OCI-LY3 (cell line): ENCODE measurements around the gene SSBP4.

Experiments
- H2AFZ ChIP-seq: fragments of 200-600, 300-600 bp; shearing (Covaris generic); 2 replicates; pipeline ENCODE4 v1.6.0; 2014; ENCODE audit warnings: antibody characterized with exemption, low read depth, low read length
- H3K27ac ChIP-seq: fragments of 200-600, 300-600 bp; sonication (generic); 2 replicates; pipeline ENCODE4 v1.5.1; 2014; ENCODE audit warnings: mild to moderate bottlenecking, low read length, moderate library complexity, mixed read lengths
- H3K27me3 ChIP-seq: fragments of 200-600, 300-600 bp; sonication (generic); 2 replicates; pipeline ENCODE4 v1.6.1; 2014; ENCODE audit warnings: low read depth, low read length, mixed read lengths
- H3K36me3 ChIP-seq: fragments of 200-600, 300-600 bp; sonication (generic); replicated peaks from 2 replicates; pipeline ENCODE3; 2014; ENCODE audit warnings: low read depth, low read length, mixed read lengths
- H3K4me1 ChIP-seq: fragments of 300-600, 200-600 bp; sonication (generic); 2 replicates; pipeline ENCODE4 v1.6.1; 2014; ENCODE audit warnings: low read length, mixed read lengths
- H3K4me2 ChIP-seq: fragments of 200-600, 300-600 bp; sonication (generic); 2 replicates; pipeline ENCODE4 v1.6.1; 2014; ENCODE audit warnings: low read length, mixed read lengths
- H3K4me3 ChIP-seq: fragments of 300-600, 200-600 bp; sonication (generic); 2 replicates; pipeline ENCODE4 v1.5.1; 2014; ENCODE audit warnings: antibody characterized with exemption, mild to moderate bottlenecking, low read length, moderate library complexity
- H3K79me2 ChIP-seq: fragments of 300-600, 200-600 bp; shearing (Covaris generic); 2 replicates; pipeline ENCODE4 v1.6.1; 2014; ENCODE audit warnings: mild to moderate bottlenecking, low read length, mixed read lengths
- H3K9ac ChIP-seq: fragments of 300-600, 200-600 bp; shearing (Covaris generic); 2 replicates; pipeline ENCODE4 v1.6.0; 2014; ENCODE audit warnings: mild to moderate bottlenecking, low read length, moderate library complexity
- H3K9me3 ChIP-seq: fragments of 200-600, 300-600 bp; shearing (Covaris generic); 2 replicates; pipeline ENCODE4 v1.6.1; 2014; ENCODE audit warnings: low read length, mixed read lengths; ENCODE audit not compliant: insufficient read depth
- H4K20me1 ChIP-seq: fragments of 200-600, 300-600 bp; sonication (generic); 2 replicates; pipeline ENCODE4 v1.6.1; 2016; ENCODE audit warnings: low read length, mixed read lengths; ENCODE audit not compliant: insufficient read depth
- CTCF ChIP-seq: fragments of 200-600, 300-600 bp; sonication (generic); IDR thresholded peaks from 2 replicates; pipeline ENCODE4 v1.5.1; 2014; ENCODE audit warnings: antibody characterized with exemption, low read length, low read depth
- EZH2phosphoT487 ChIP-seq: fragments of 200-600 bp; shearing (Covaris generic); IDR thresholded peaks from 2 replicates; pipeline ENCODE4 v1.6.1; 2018; ENCODE audit warnings: antibody characterized with exemption, mixed run types, low read depth

Gene SSBP4

DNA sequence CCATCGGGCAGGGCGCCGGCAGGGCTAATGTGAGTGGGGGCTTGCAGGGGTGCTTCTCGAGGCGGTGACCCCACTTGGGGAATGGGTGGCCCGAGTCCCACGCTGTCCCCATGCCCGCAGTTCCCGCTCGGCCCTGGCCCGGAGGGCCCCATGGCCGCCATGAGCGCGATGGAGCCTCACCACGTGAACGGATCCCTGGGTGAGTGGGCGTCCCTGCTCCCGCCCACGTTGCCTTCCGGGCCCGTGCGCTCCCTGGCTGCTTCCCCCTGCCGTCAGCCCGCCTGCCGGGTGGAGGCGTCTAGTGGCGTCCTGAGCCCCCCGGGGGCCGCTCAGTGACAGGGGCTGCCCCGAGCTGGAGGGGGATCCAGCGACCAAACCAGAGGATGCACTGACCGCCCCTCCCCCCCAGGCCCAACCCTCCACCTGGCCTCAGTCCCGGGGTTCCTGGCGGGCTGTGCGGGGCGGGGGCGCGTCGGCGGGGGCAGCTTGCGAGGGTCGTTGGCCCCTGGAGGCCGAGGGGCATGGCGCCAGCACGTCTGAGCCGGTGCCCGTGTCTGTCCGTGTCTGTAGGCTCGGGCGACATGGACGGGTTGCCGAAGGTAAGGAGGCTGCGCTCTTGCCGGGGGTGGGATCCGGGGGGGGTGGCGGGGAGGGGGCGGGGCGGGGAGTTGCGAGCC, 14.0 kb downstream of the SSBP4 start:
- TF ChIP-seq EZH2phosphoT487 (no peak), CTCF (no peak)
- H3K79me2 ChIP-seq, result peaks cover 2% of the 10 kb centered on the region; the same call in 1 of the 2 replicates
- peak overlapping the region; percentile 66 for H3K27ac ChIP-seq
- no peaks in the 10 kb centered on the region for H3K27me3 ChIP-seq
- H2AFZ ChIP-seq, result no peak overlapping the region; the same call in 1 of the 2 replicates
- peak overlapping the region; percentile 97 for H3K4me2 ChIP-seq
- H3K9me3 ChIP-seq, result no peaks in the 10 kb centered on the region
- peaks cover 9% of the 10 kb centered on the region; the same call in 1 of the 2 replicates for H4K20me1 ChIP-seq
- peak overlapping the region; percentile 80 for H3K9ac ChIP-seq
- peaks cover 32% of the 10 kb centered on the region for H3K4me1 ChIP-seq
- peaks cover 11% of the 10 kb centered on the region for H3K36me3 ChIP-seq
- peak overlapping the region; percentile 77 for H3K4me3 ChIP-seq

DNA sequence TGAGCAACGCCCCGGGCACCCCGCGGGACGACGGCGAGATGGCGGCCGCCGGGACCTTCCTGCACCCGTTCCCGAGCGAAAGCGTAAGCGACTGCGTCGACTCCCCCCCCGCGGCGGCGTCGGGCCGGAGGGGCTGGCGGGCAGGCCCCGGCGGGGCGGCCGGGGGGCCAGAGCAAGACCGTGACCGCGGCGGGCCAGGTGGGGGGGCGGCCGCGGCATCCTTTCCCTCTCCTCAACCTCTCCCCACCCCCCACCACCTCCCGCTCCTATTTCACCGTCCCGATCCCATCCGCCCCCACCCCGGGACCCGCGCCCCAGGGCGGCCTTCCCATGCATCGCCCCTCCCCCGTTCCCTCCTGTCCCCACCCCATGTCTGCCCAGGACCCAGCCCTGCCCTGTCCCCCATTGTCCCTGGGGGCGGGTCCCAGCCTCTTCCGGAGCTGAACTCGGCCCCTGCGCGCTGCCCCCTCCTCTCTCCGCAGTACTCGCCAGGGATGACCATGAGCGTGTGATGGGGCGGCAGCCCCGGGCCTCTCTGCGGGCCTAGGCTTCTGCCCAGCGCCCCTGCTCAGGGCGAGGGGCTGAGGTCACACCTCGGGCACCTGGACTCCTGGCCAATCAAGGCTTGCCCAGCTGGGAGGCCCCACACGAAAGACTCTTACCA, 14.7 kb downstream of the SSBP4 start:
- Histone ChIP-seq H3K79me2 (peaks cover 2% of the 10 kb centered on the region; the same call in 1 of the 2 replicates), H3K4me3 (peak overlapping the region; percentile 77), H2AFZ (no peak overlapping the region), H3K9ac (peak overlapping the region; percentile 49), H3K4me2 (peak overlapping the region; percentile 73), H4K20me1 (0 out of 2 replicates have a peak, but pooled peaks cover 3% of the 10 kb centered on the region), H3K9me3 (no peaks in the 10 kb centered on the region), H3K27ac (peak overlapping the region; percentile 21), H3K27me3 (no peaks in the 10 kb centered on the region), H3K36me3 (peaks cover 11% of the 10 kb centered on the region), H3K4me1 (peaks cover 32% of the 10 kb centered on the region)
- TF ChIP-seq CTCF, result no peak
- no peak for TF ChIP-seq EZH2phosphoT487

DNA sequence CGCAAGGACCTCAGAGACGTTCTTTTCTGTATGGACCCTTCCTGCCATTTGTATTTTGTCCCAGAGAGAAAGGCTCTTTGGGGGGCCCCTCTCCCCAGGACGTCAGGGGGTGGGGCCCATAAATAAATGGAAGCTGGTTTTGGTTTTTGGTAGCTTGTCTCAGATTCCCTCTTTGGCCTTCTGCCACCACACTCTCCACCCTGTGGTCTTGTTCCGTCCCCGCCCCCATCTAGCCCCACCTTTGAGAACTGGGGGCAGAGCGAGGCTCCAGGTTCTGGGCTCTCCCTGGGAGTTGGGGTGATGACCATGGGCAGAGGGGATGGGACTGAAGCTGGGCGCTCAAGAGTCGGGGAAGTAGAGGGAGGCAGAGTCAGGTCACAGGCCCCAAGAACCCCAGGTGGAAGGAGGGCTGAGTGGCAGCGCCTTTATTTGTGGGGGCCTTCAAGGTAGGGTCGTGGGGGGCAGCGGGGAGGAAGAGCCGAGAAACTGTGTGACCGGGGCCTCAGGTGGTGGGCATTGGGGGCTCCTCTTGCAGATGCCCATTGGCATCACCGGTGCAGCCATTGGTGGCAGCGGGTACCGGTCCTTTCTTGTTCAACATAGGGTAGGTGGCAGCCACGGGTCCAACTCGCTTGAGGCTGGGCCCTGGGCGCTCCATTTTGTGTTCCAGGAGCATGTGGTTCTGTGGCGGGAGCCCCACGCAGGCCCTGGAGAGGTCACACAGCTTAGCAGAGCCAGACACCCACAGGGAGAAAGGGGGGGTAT, 15.4 kb downstream of the SSBP4 start:
- Histone ChIP-seq H3K79me2 (peaks cover 2% of the 10 kb centered on the region; the same call in 1 of the 2 replicates), H3K9me3 (no peaks in the 10 kb centered on the region), H3K27me3 (no peaks in the 10 kb centered on the region), H4K20me1 (0 out of 2 replicates have a peak, but pooled peaks cover 8% of the 10 kb centered on the region), H3K4me3 (peak overlapping the region; percentile 77), H3K27ac (peak overlapping the region; percentile 21; the same call in 1 of the 2 replicates), H2AFZ (no peak overlapping the region), H3K4me1 (peaks cover 32% of the 10 kb centered on the region), H3K9ac (peak overlapping the region; percentile 49), H3K36me3 (peaks cover 11% of the 10 kb centered on the region), H3K4me2 (peak overlapping the region; percentile 73)
- TF ChIP-seq CTCF (no peak), EZH2phosphoT487 (no peak)
